ENCODE data around the gene GPR37L1. TPM values are rescaled to one million over a fixed set of nuclear protein-coding genes. Genes with fewer than 3 reads are reported as not detected.

The GPR37L1 gene
- total and polyA plus RNA-seq, 2 of the 8 experiments (the other 6 are each of a cell fraction or from before 2014, with no cell fraction given) = 0.13 to 0.23 TPM

DNA sequence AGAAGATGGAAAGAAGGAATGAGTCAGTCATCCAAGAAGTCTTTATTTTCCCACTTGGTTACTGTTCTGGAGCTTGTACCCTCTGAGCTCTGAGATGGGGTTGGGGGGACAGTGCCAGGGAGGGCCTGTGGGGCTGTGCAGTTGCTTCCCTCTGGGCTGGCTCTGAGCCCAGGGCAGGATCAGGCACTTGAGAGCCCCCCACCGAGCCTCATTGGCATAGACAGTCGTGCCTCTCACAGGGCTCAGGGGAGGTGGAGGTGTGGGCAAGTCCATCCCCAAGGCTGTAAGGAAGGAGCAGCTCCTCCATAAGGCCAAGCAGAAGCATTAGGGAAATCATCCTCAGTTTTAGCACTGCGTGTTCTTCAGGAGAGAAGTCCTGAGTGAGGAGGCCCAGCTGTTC lies 24.3 kb downstream of the GPR37L1 start:
- Histone ChIP-seq H2AFZ (ENCODE audit: low read length) (no peak overlapping the region), H2AK5ac (ENCODE audit: low read depth, low read length) (no peak overlapping the region), H2BK12ac (ENCODE audit: low read depth, low read length) (0 out of 2 replicates have a peak overlapping the region, but pooled peaks have one; percentile 23), H2BK15ac (ENCODE audit: low read length) (no peak overlapping the region), H3K4ac (replicated peaks; ENCODE audit: insufficient read length, low read depth, low read length) (no peak overlapping the region), H2BK5ac (ENCODE audit: low read depth, low read length) (no peak overlapping the region), H4K5ac (ENCODE audit: insufficient read length, low read depth, low read length) (no peak overlapping the region), H3K4me1 (replicated peaks in 1 of 4; ENCODE audit: control insufficient read depth in 3 of 4, insufficient read depth in 4 of 4, low read length in 3 of 4) (peaks cover 3 to 13% (median 9%) of the 10 kb centered on the region in 4 experiments; a peak in 6 of 7 replicates), H3K9me3 (ENCODE audit: insufficient read depth in 2 of 2, low read depth in 1 of 2, low read length in 1 of 2) (no peaks in the 10 kb centered on the region), H3K23me2 (ENCODE audit: low read depth, low read length) (peaks cover 13% of the 10 kb centered on the region), H3K27ac (ENCODE audit: low read depth, low read length) (no peak overlapping the region), H3K4me2 (ENCODE audit: insufficient read depth in 1 of 2, low read depth in 2 of 2, low read length in 2 of 2) (no peak overlapping the region), H3K79me1 (ENCODE audit: low read depth, low read length) (peaks cover 8% of the 10 kb centered on the region), H3K27me3 (replicated peaks in 1 of 4; ENCODE audit: control insufficient read depth in 3 of 4, extremely low read depth in 1 of 4, insufficient read depth in 3 of 4, low read length in 3 of 4) (peaks cover 0 to 7% (median 2%) of the 10 kb centered on the region in 4 experiments; a peak in 3 of 7 replicates), H3K79me2 (ENCODE audit: control insufficient read depth in 1 of 2, insufficient read depth in 2 of 2, low read length in 2 of 2) (peaks cover 3 to 17% of the 10 kb centered on the region in 2 experiments; a peak in 3 of 4 replicates), H3K23ac (ENCODE audit: insufficient read length) (no peak overlapping the region), H3K18ac (ENCODE audit: extremely low read depth, low read length) (no peak overlapping the region), H2BK120ac (replicated peaks; ENCODE audit: low read depth, low read length) (no peak overlapping the region), H4K8ac (ENCODE audit: extremely low read depth, insufficient read depth, low read length) (no peak overlapping the region), H3K4me3 (ENCODE audit: extremely low read depth in 1 of 4, insufficient read depth in 2 of 4, low read depth in 3 of 4, low read length in 4 of 4) (no peak overlapping the region), H3K36me3 (ENCODE audit: control insufficient read depth in 2 of 4, insufficient read depth in 4 of 4, low read length in 3 of 4) (no peaks in the 10 kb centered on the region), H3K56ac (replicated peaks; ENCODE audit: insufficient read length, low read depth, low read length) (no peak overlapping the region), H4K20me1 (replicated peaks in 1 of 2; ENCODE audit: control insufficient read depth in 1 of 2, insufficient read depth in 2 of 2, low read length in 2 of 2) (peaks cover 2 to 9% of the 10 kb centered on the region in 2 experiments), H3K9ac (replicated peaks in 1 of 4; ENCODE audit: extremely low read depth in 1 of 4, low read depth in 3 of 4, low read length in 3 of 4) (no peak overlapping the region), H4K91ac (replicated peaks; ENCODE audit: insufficient read length, low read length) (no peak overlapping the region), H2BK20ac (ENCODE audit: low read length) (no peak overlapping the region), H3K14ac (ENCODE audit: insufficient read length) (no peak overlapping the region)
- ChIA-PET CTCF (ENCODE audit: partially characterized antibody) (interaction anchor here (0.6 to 6.1 kb wide), 8 partner anchors 9 to 1206 kb away, joined by 3 to 50 read pairs (median 5); partner anchors contain the start of gene PTPN7), POLR2A (ENCODE audit: partially characterized antibody) (interaction anchor here (1.3 to 1.6 kb wide), 2 partner anchors 12 to 16 kb away, joined by 3 to 4 read pairs; no protein-coding TSS in a partner anchor)
- DNase-seq (ENCODE audit: low read depth in 1 of 2, low spot score in 2 of 2) (no peak), FAIRE-seq (no peak)
- 72% methylated on average over 3 of the region's 3 CpGs; no CpG with 5 or more reads in 1 of the 2 experiments for WGBS, 2 experiments (ENCODE audit: extremely low coverage in 1 of 2, insufficient coverage in 1 of 2, insufficient read length in 1 of 2, insufficient replicate concordance in 2 of 2, low coverage in 1 of 2, low lambda C conversion rate in 2 of 2, missing lambda C conversion rate in 1 of 2)
- TF ChIP-seq TBP (IDR thresholded peaks at IDR 0.05; ENCODE audit: low read depth, low read length) = no peak
- TF ChIP-seq RNF2 (IDR thresholded peaks at IDR 0.05; ENCODE audit: borderline replicate concordance, low read depth, low read length, missing control alignments, poor library complexity, severe bottlenecking) = no peak
- TF ChIP-seq, protein P1, sequence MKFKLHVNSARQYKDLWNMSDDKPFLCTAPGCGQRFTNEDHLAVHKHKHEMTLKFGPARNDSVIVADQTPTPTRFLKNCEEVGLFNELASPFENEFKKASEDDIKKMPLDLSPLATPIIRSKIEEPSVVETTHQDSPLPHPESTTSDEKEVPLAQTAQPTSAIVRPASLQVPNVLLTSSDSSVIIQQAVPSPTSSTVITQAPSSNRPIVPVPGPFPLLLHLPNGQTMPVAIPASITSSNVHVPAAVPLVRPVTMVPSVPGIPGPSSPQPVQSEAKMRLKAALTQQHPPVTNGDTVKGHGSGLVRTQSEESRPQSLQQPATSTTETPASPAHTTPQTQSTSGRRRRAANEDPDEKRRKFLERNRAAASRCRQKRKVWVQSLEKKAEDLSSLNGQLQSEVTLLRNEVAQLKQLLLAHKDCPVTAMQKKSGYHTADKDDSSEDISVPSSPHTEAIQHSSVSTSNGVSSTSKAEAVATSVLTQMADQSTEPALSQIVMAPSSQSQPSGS (IDR thresholded peaks at IDR 0.05; ENCODE audit: low read length) = no peak
- no peak for TF ChIP-seq EP300 (IDR thresholded peaks at IDR 0.05; ENCODE audit: borderline replicate concordance in 1 of 2, low read depth in 2 of 2, low read length in 2 of 2)
- TF ChIP-seq BACH1 (IDR thresholded peaks at IDR 0.05; ENCODE audit: low read length) = no peak
- no peak for TF ChIP-seq RFX5 (IDR thresholded peaks at IDR 0.05; ENCODE audit: borderline replicate concordance, low read depth, low read length)
- no peak for TF ChIP-seq YY1 (IDR thresholded peaks at IDR 0.05; ENCODE audit: low read depth, low read length)
